ENCODE data around the gene KCNC1.
A peak's percentile ranks its signal among the peaks of the same experiment; 100 is the strongest.

Gene KCNC1

GRCh38 chr11:17814546-17814945, 80.0 kb downstream of the KCNC1 start:
- Histone ChIP-seq H3K36me3 (no peaks in the 10 kb centered on the region), H3K4me3 (ENCODE audit: low read depth, low read length) (no peak overlapping the region), H3K27me3 (no peaks in the 10 kb centered on the region), H3K9me3 (no peaks in the 10 kb centered on the region), H3K4me1 (no peaks in the 10 kb centered on the region; the same call in 1 of the 2 replicates)
- DNase-seq: no peak
- no peak for TF ChIP-seq CTCF (IDR thresholded peaks at IDR 0.05; ENCODE audit: low read depth, low read length)

DNA sequence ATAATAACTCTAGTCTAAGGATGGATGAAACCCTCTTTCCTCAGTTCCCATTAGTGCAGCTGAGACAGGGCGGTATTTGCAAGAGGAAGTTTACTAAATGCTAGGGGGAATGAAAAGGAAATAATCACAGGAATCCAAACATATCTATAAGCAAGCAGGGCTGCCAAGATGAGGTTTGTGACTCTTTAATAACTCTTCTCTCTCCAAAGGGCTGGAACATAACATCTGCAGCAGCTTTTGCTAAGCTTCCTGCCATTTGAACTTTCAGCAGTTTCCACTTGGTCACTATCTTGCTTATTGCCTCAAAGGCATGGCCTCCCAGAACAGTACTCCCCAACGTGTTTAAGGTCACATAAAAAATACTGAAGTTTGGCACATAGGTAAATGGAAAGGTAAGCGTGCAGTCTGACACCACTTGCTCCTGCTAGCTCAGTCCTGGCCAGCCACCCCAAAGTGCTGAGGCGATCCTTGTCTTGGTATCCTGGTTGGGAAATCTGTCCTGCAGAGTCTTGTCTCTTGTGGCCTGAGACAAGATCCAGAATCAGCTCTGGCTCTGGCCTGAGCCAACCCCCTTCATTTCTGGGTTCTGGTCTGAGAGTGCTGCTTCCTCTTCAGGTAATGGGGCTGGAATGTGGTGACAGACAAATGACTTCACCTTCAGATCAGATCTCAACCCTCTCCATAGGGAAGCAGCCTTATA, 81.8 kb downstream of the KCNC1 start:
- Histone ChIP-seq H3K4me3 (ENCODE audit: low read depth, low read length) (no peak overlapping the region), H3K9me3 (no peaks in the 10 kb centered on the region), H3K4me1 (no peaks in the 10 kb centered on the region; the same call in 1 of the 2 replicates), H3K36me3 (no peaks in the 10 kb centered on the region), H3K27me3 (no peaks in the 10 kb centered on the region)
- no peak for DNase-seq
- no peak for TF ChIP-seq CTCF (IDR thresholded peaks at IDR 0.05; ENCODE audit: low read depth, low read length)

- Histone ChIP-seq H3K9me3 (no peaks in the 10 kb centered on the region), H3K4me1 (no peaks in the 10 kb centered on the region), H3K4me3 (ENCODE audit: low read depth, low read length) (no peak overlapping the region), H3K27me3 (no peaks in the 10 kb centered on the region), H3K36me3 (no peaks in the 10 kb centered on the region)
- no peak for TF ChIP-seq CTCF (IDR thresholded peaks at IDR 0.05; ENCODE audit: low read depth, low read length)
- DNase-seq: no peak
Observed at GRCh38 chr11:17821648-17822400, 87.2 kb downstream of the KCNC1 start.

DNA sequence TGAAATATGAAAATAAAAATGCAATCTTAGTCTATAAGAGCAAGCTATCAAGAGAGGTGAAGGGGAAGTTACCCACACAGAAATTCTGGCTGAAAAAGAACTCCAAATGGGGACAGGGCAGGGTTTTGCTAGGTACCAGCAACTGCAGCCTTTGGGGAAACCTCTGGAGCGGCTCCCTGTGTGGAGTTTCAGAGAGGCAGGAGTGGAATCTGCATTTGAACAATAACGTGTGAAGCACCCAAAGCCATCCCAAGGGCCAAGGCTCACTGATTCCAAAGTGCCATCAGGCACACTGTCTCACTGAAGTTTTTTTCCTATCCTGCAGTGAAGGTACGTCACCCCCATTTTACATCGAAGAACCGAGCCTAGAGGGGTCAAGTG, 87.8 kb downstream of the KCNC1 start:
- Histone ChIP-seq H3K27me3 (no peaks in the 10 kb centered on the region), H3K9me3 (no peaks in the 10 kb centered on the region), H3K4me1 (no peaks in the 10 kb centered on the region), H3K4me3 (ENCODE audit: low read depth, low read length) (no peak overlapping the region), H3K36me3 (no peaks in the 10 kb centered on the region)
- no peak for TF ChIP-seq CTCF (IDR thresholded peaks at IDR 0.05; ENCODE audit: low read depth, low read length)
- DNase-seq: no peak

GRCh38 chr11:17827006-17827405, 92.4 kb downstream of the KCNC1 start:
- no peaks in the 10 kb centered on the region for H3K4me1 ChIP-seq
- no peaks in the 10 kb centered on the region for H3K27me3 ChIP-seq
- no peaks in the 10 kb centered on the region for H3K9me3 ChIP-seq
- H3K4me3 ChIP-seq (ENCODE audit: low read depth, low read length): no peak overlapping the region
- DNase-seq: no peak
- H3K36me3 ChIP-seq: no peaks in the 10 kb centered on the region
- TF ChIP-seq CTCF (IDR thresholded peaks at IDR 0.05; ENCODE audit: low read depth, low read length): peak; percentile 37; the same call in 1 of the 2 replicates

GRCh38 chr11:17828311-17828751, 93.8 kb downstream of the KCNC1 start:
- Histone ChIP-seq H3K4me1 (no peaks in the 10 kb centered on the region), H3K9me3 (no peaks in the 10 kb centered on the region), H3K36me3 (no peaks in the 10 kb centered on the region), H3K27me3 (no peaks in the 10 kb centered on the region), H3K4me3 (ENCODE audit: low read depth, low read length) (no peak overlapping the region)
- no peak for DNase-seq
- no peak for TF ChIP-seq CTCF (IDR thresholded peaks at IDR 0.05; ENCODE audit: low read depth, low read length)
